OCI-M2 (cell line): ENCODE results near the gene ELOVL4.
A peak's percentile ranks its signal among the peaks of the same experiment; 100 is the strongest.

ENCODE experiments used
- DNase-seq: peaks from one replicate; lab custom pipeline; 2025; ENCODE audit not compliant: unreplicated experiment; lab: John Stamatoyannopoulos, UW

Gene ELOVL4

GRCh38 chr6:79913369-79913768, 34.0 kb downstream of the ELOVL4 start:
- DNase-seq = no peak

GRCh38 chr6:79911992-79912391, 35.4 kb downstream of the ELOVL4 start:
- DNase-seq = no peak

GRCh38 chr6:79909517-79909916, 37.8 kb downstream of the ELOVL4 start:
- no peak for DNase-seq

GRCh38 chr6:79902046-79902445, 45.3 kb downstream of the ELOVL4 start:
- DNase-seq = no peak

- no peak for DNase-seq
Measured at GRCh38 chr6:79898076-79898475, 49.3 kb downstream of the ELOVL4 start.

- no peak for DNase-seq
Measured at GRCh38 chr6:79896075-79896449, 51.3 kb downstream of the ELOVL4 start.

- no peak for DNase-seq
Measured at GRCh38 chr6:79895382-79896074, 51.8 kb downstream of the ELOVL4 start.

- no peak for DNase-seq
Measured at GRCh38 chr6:79894939-79895338, 52.4 kb downstream of the ELOVL4 start.

GRCh38 chr6:79888587-79888986, 58.8 kb downstream of the ELOVL4 start:
- DNase-seq = no peak

- no peak for DNase-seq
Measured at GRCh38 chr6:79878142-79878748, 69.1 kb downstream of the ELOVL4 start.

GRCh38 chr6:79874531-79875134, 72.7 kb downstream of the ELOVL4 start:
- DNase-seq = no peak

- DNase-seq = no peak
Measured at GRCh38 chr6:79872986-79873385, 74.4 kb downstream of the ELOVL4 start.

- DNase-seq = no peak
Measured at GRCh38 chr6:79872303-79872702, 75.0 kb downstream of the ELOVL4 start.

GRCh38 chr6:79869600-79870084, 77.7 kb downstream of the ELOVL4 start:
- DNase-seq = peak; percentile 23

- DNase-seq = no peak
Measured at GRCh38 chr6:79869184-79869583, 78.2 kb downstream of the ELOVL4 start.

- peak; percentile 78 for DNase-seq
Measured at GRCh38 chr6:79868098-79868722, 79.1 kb downstream of the ELOVL4 start.
